DOHH2 (cell line): ENCODE results near the gene LDLRAD4.

Experiments
- CTCF ChIP-seq: fragments of 200-600 bp; sonication (generic); IDR thresholded peaks from one replicate; pipeline ENCODE4 v1.5.1; 2014; ENCODE audit warnings: antibody characterized with exemption, mild to moderate bottlenecking, low read depth, low read length; ENCODE audit not compliant: poor library complexity, severe bottlenecking
- EZH2phosphoT487 ChIP-seq: fragments of 200-600 bp; sonication (generic); IDR thresholded peaks from 2 replicates; pipeline ENCODE4 v1.6.1; 2017; ENCODE audit warnings: borderline replicate concordance, mild to moderate bottlenecking, antibody characterized with exemption, low read length, moderate library complexity, mixed read lengths

- TF ChIP-seq CTCF (no peak), EZH2phosphoT487 (no peak)
These were observed 267.0 kb downstream of the LDLRAD4 start for GRCh38 chr18:13485604-13486003.
